GM19397 (cell line): ENCODE data around the gene HMGCS2.

Experiments
- ATAC-seq: cut with Tn5 transposase; IDR thresholded peaks from one replicate; pipeline ENCODE4 v1.9.1; 2021; ENCODE audit warnings: mild to moderate bottlenecking, moderate library complexity; ENCODE audit not compliant: unreplicated experiment

HMGCS2 gene

DNA sequence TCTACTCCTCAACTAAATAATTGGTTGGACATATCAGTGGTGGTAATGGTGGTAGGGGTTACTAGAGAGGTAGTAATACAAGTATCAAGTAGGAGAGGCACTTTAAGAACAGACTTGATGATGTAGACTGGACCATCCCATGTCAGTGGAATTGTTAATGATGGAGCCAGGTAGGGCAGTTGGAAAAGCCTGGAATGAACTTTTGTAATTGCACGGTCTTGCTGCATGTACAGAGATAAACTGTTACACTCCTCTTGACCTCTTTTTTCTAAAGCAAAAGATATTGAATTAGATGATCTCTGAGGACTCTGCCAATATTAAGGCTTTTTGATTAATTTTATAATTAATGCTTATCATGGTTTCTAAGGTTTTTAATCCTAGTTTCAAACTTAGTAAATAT, 5.8 kb downstream of the HMGCS2 start:
- ATAC-seq = no peak

- ATAC-seq = no peak
These were observed 6.3 kb downstream of the HMGCS2 start for GRCh38 chr1:119762409-119762808.

GRCh38 chr1:119758584-119758983, 10.1 kb downstream of the HMGCS2 start:
- ATAC-seq = no peak

- ATAC-seq = no peak
These were observed 16.1 kb downstream of the HMGCS2 start for GRCh38 chr1:119752592-119752991.

- ATAC-seq = no peak
These were observed 20.7 kb downstream of the HMGCS2 start for GRCh38 chr1:119748040-119748439.

DNA sequence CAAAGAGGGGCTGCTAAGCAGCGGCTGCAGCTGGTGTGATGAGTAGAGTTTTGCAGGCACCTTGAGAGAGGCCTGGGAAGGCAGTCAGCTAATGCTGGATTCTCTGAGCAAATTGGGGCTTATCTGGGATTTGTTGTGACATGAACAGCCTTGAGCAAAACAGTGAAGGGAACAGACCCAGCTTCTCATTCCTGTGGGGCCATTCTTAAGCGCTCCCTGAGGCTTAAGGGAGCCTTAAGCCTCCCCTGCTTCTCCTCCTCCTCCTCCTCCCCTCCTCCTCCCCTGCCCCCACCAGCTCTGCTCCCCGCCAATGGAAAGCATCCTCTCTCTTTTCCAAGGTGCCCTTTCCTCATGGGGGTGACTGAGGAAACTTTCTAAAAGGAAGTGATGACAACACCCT, 21.3 kb downstream of the HMGCS2 start:
- ATAC-seq = no peak

- no peak for ATAC-seq
These were observed 23.7 kb downstream of the HMGCS2 start for GRCh38 chr1:119745034-119745433.

GRCh38 chr1:119744598-119744942, 24.1 kb downstream of the HMGCS2 start:
- ATAC-seq = no peak

DNA sequence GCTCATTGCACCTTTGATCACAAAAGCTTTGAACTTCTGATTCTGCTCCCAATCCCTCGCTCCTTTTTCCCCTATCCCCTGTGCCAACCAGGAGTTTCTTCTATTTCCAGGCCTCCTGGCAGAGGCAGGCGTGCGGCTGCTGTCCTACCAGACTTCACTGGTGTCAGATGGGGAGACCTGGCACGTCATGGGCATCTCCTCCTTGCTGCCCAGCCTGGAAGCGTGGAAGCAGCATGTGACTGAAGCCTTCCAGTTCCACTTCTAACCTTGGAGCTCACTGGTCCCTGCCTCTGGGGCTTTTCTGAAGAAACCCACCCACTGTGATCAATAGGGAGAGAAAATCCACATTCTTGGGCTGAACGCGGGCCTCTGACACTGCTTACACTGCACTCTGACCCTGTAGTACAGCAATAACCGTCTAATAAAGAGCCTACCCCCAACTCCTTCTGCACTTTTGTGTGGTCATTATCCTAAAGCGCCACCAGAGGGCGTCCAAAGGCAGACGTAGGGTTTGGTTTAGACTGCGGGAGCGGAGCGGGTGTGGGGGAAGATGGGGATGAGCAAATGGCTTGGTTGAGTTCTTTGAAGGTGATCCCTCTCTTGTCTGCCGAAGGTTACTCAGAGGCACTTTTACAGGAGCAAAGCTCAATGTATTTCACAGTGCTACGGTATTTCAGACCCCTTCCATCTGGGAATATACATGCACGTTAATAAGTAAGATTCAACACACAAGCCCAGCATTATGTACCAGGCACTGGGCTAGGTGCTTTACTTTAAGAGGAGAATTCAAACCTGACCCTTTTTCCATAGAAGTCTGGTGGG, 24.7 kb downstream of the HMGCS2 start:
- ATAC-seq = no peak

GRCh38 chr1:119743308-119743707, 25.4 kb downstream of the HMGCS2 start:
- ATAC-seq = no peak

GRCh38 chr1:119742677-119743076, 26.0 kb downstream of the HMGCS2 start:
- no peak for ATAC-seq

GRCh38 chr1:119742202-119742601, 26.5 kb downstream of the HMGCS2 start:
- no peak for ATAC-seq

DNA sequence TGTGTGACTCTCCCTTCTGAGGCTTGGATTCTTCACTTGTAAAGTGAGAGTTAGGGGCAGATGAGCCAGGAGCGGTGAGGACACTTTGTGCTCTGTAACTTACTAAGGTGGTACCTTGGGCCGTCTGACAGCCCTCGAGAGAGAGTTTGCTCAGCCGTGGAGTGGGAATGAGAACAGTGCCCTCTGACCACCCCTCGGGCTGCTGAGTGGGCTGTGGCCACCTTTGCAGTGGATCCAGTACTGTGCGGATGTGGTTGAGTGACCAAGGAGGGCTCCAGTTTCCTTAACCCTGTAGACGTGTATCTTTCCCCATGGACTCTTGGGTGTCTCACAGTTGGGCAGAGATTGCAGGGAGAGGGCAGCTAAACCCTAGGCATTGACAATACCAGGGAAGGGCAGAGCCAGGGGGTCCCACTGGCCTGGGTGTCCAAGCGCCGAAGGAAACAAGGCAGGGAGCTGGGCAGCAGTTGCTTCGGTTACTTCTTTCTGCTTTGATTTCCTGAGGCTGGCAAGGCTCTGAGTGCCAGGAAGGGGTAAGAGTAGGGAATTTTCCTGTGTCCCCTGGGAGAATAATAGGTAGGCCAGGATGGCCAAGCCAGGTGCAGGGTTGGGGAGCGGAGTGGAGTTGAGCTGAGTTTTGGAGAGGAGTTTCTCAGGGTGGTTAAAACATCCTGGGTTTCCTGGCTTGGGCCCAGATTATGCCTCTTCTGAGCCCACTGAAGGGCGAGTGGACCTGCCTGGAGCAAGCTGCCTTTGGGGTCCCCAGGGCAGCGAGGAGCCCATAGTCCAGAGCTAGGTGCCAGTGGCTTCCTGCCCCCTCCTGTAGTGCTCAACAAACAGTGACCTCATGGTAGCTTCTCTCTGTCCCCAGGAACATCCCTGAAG, 27.6 kb downstream of the HMGCS2 start:
- no peak for ATAC-seq

GRCh38 chr1:119740261-119740660, 28.4 kb downstream of the HMGCS2 start:
- ATAC-seq = no peak

- ATAC-seq = no peak
These were observed 29.6 kb downstream of the HMGCS2 start for GRCh38 chr1:119739150-119739549.

DNA sequence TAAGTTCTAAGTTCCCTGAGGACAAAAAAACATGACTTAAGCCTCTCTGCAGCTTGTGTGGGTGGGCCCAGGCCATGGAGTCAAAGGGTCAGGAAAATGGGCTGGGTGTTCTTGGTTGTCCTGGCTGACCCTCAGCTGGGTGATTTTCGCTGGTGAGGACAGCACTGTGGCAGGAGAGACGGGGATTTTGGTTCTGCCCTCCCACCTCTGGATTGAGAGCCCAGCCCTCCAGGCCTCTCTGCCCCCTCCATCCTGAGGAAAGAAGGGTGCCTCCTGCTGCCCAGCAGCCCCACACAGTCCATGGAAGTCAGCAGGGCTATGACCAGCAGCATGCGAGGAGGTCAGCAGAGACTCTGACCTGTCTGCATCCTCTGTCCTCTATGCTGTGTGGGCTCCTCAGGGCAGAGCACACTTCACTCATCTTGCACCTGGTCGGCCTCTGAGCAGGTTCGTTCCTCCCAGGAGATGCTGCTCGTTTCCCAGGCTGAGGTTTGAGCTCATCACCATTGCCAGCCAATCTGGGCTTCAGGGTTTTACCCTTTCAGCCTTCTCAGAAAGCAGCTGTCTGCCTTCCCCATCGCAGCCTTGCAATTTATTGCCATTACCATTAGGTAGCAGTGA, 30.5 kb downstream of the HMGCS2 start:
- no peak for ATAC-seq

DNA sequence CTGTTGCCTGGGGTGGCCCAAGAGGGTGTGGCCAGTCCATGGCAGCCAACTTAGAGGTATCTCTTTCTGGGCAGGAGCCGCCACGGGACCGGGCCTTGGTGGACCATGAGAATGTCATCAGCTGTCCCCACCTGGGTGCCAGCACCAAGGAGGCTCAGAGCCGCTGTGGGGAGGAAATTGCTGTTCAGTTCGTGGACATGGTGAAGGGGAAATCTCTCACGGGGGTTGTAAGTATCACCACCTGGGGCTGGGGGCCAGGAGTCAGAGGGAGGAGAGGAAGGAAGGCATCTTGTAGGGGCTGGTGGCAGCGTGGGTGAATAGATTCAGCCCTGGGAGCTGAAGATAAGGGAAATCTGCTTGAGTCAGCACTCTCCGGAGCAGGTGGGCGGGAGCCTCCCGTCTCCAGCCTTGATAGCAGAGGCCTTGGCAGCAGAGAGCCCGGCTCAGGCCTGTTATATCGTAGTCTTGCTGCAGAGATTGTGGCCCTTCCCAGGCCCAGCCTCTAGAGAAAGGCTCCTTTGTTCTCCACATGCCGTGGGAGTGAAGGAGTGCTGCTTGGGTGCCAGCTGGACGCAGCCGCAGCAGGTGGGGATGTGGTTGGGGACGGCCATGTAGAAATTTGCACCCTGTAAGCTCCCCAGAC, 31.5 kb downstream of the HMGCS2 start:
- ATAC-seq = no peak

GRCh38 chr1:119736649-119737039, 32.1 kb downstream of the HMGCS2 start:
- no peak for ATAC-seq

DNA sequence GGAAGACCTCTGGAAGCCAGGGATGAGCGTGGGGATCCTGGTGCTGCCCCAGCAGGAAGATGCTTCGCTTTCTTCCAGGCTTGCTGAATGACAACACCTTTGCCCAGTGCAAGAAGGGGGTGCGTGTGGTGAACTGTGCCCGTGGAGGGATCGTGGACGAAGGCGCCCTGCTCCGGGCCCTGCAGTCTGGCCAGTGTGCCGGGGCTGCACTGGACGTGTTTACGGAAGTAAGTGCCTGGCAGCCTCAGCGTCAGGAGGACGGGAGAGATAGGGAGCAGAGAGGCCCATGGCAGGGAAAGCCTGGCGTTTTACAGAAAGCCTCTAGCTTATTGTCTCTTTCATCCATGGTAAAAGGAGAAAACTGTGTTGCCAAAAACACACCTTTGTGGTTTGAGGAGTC, 33.5 kb downstream of the HMGCS2 start:
- no peak for ATAC-seq

DNA sequence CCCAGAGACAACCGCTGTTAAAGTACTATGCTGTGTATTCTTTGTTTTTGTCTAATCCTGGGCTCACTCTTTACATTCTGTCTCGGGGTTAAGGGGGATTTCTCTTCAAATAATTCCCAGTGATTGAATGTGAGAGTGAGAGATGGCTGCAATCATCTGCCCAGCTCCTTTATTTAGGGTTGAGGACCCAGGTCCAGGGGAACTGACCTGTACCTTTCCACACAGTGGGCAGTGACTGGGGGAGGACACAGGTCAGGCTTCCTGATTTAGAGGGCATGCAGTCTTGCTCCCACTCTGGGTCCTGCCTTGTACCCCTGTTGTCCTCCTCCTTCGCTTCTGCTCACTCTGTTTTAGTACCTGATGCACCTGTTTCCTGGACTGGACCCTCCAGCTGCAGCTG, 35.0 kb downstream of the HMGCS2 start:
- ATAC-seq = no peak

DNA sequence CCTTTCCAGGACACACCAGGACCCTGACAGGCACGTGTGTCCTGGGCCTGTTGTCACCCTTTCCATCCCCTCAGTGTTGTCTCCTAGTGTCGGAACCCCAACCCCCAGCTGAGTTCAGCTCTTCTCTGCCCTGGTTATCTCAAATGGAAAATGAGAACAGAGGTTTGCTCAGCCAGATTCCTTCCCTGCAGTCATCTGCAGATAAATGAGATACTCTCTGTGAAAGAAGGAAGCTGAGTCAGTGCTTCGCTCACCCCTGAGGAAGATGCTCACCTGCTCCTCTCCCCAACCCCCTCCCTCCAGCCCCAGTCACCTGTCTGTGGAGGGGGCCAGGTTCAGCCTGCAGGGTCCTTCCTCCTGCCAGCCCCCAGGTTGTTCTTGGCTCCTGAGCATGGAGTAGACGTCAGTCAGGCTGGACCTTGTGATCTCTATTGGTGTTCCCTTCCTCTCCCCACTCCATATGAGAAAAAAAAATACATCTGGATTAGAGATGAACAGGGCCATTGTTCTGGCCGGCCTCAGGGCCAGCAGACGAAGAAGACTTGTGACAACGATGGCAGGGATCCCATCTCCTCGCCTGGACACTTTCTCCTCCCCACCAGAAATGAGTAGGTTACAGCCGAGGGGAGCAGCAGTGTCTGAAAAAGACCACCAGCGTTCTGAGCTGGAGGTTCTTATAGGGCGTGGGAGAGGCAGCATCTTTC, 36.1 kb downstream of the HMGCS2 start:
- no peak for ATAC-seq
